Neural cell (in vitro differentiated cells): ENCODE data around the gene SLC16A3.

Experiments used
- POLR2AphosphoS5 ChIP-seq: IDR thresholded peaks from 2 replicates; pipeline ENCODE4 v1.6.1; 2012
- RAD21 ChIP-seq: fragments of 450-650 bp; conservative IDR thresholded peaks from 2 replicates; pipeline ENCODE4 v1.6.1; 2014; ENCODE audit warnings: antibody characterized with exemption, mild to moderate bottlenecking, moderate library complexity
- TF ChIP-seq, protein P1 (sequence below): fragments of 450-650 bp; IDR thresholded peaks from 2 replicates; pipeline ENCODE4 v1.5.1; 2014; ENCODE audit warnings: antibody characterized with exemption, mild to moderate bottlenecking, moderate library complexity; ENCODE audit not compliant: poor library complexity, severe bottlenecking

DNA sequence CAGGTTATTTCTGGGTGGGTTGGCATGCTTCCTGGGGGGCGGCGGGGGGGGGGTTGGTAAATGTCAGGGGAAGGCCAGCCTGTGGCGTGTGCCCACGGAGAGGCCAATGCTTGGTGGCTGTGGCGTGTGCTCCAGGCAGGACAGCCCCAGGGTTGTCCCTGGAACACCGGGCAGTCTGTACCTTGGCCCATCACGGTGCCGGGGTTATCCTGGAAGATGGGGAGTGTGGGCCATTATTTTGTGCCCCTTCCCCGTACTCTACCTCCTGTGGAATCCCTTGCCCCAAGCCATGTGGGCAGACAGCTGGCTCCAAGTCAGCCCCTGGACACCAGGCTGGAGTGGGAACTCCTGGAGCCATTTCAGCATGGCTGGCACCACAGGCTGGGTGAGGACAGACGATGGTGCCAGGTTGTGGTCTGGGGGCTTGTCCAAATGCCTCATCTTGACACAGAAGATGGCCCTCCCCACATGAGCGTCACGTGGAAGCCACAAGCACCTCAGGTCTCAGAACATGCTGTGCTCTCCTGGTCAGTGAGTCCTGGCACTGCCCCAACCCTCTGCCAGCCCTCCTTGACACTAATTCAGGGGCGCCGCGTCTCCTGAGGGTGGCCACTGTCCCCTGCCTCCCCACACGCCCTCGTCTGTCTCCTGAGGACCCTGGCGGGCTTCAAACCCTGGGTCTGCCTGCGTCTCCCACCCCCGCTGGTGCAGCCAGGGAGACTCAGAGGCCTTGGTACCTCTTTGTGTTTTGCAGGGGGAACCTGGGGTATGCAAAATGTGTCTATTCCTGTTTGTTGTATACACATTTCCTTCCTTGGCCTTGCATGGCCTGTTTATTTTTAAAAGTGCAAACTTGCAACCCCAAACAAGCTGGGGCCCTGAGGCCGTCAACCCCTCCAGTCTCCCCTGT, 4.3 kb downstream of the SLC16A3 start:
- TF ChIP-seq, protein P1, sequence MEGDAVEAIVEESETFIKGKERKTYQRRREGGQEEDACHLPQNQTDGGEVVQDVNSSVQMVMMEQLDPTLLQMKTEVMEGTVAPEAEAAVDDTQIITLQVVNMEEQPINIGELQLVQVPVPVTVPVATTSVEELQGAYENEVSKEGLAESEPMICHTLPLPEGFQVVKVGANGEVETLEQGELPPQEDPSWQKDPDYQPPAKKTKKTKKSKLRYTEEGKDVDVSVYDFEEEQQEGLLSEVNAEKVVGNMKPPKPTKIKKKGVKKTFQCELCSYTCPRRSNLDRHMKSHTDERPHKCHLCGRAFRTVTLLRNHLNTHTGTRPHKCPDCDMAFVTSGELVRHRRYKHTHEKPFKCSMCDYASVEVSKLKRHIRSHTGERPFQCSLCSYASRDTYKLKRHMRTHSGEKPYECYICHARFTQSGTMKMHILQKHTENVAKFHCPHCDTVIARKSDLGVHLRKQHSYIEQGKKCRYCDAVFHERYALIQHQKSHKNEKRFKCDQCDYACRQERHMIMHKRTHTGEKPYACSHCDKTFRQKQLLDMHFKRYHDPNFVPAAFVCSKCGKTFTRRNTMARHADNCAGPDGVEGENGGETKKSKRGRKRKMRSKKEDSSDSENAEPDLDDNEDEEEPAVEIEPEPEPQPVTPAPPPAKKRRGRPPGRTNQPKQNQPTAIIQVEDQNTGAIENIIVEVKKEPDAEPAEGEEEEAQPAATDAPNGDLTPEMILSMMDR, result no peak
- TF ChIP-seq POLR2AphosphoS5 (no peak), RAD21 (no peak)
